ENCODE results near the gene BMX.

BMX gene

GRCh38 chrX:15505101-15505500 is 4.5 kb downstream of the BMX start:
- Histone ChIP-seq H3K9me3 (ENCODE audit: control insufficient read depth in 2 of 2, low read length in 2 of 2) (no peaks in the 10 kb centered on the region), H3K9ac (ENCODE audit: low read length in 2 of 2) (no peak overlapping the region), H3K36me3 (ENCODE audit: control insufficient read depth in 2 of 2, insufficient read depth in 2 of 2, low read length in 2 of 2) (no peaks in the 10 kb centered on the region), H3K4me1 (ENCODE audit: control insufficient read depth, insufficient read depth, low read length) (no peaks in the 10 kb centered on the region), H3K27me3 (ENCODE audit: control insufficient read depth in 1 of 2, insufficient read depth in 2 of 2, low read length in 2 of 2) (peaks cover 0 to 7% of the 10 kb centered on the region in 2 donors), H3K4me3 (ENCODE audit: low read length in 2 of 2) (no peak overlapping the region), H3K27ac (ENCODE audit: low read length) (no peak overlapping the region)

- Histone ChIP-seq H3K27me3 (ENCODE audit: control insufficient read depth in 1 of 2, insufficient read depth in 2 of 2, low read length in 2 of 2) (peaks cover 0 to 7% of the 10 kb centered on the region in 2 donors), H3K36me3 (ENCODE audit: control insufficient read depth in 2 of 2, insufficient read depth in 2 of 2, low read length in 2 of 2) (no peaks in the 10 kb centered on the region), H3K9me3 (ENCODE audit: control insufficient read depth in 2 of 2, low read length in 2 of 2) (no peaks in the 10 kb centered on the region), H3K4me3 (ENCODE audit: low read length in 2 of 2) (no peak overlapping the region), H3K4me1 (ENCODE audit: control insufficient read depth, insufficient read depth, low read length) (no peaks in the 10 kb centered on the region), H3K9ac (ENCODE audit: low read length in 2 of 2) (no peak overlapping the region), H3K27ac (ENCODE audit: low read length) (no peak overlapping the region)
Measured at GRCh38 chrX:15507005-15507404, 6.4 kb downstream of the BMX start.

DNA sequence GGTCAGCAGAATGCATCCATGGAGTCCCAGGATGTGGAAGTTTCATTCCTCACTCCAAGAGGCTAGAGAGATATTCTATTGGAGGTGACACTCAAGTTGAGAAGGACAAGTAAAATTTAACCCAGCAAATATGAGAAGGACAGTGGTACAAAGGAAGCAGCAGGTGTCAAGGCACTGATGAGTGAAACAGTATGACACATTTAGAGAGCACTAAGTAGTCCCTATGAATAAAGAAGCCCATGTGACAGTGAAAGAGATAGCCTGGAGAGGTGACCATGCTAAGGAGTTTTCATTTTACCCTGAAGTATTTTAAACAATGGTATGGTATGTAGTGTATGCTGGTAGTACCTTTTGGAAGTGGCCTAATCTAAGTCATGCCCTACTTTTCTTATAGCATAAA is 9.2 kb downstream of the BMX start:
- Histone ChIP-seq H3K9me3 (ENCODE audit: control insufficient read depth in 2 of 2, low read length in 2 of 2) (no peaks in the 10 kb centered on the region), H3K9ac (ENCODE audit: low read length in 2 of 2) (no peak overlapping the region), H3K36me3 (ENCODE audit: control insufficient read depth in 2 of 2, insufficient read depth in 2 of 2, low read length in 2 of 2) (no peaks in the 10 kb centered on the region), H3K27ac (ENCODE audit: low read length) (no peak overlapping the region), H3K27me3 (ENCODE audit: control insufficient read depth in 1 of 2, insufficient read depth in 2 of 2, low read length in 2 of 2) (peaks cover 0 to 7% of the 10 kb centered on the region in 2 donors), H3K4me1 (ENCODE audit: control insufficient read depth, insufficient read depth, low read length) (no peaks in the 10 kb centered on the region), H3K4me3 (ENCODE audit: low read length in 2 of 2) (no peak overlapping the region)

DNA sequence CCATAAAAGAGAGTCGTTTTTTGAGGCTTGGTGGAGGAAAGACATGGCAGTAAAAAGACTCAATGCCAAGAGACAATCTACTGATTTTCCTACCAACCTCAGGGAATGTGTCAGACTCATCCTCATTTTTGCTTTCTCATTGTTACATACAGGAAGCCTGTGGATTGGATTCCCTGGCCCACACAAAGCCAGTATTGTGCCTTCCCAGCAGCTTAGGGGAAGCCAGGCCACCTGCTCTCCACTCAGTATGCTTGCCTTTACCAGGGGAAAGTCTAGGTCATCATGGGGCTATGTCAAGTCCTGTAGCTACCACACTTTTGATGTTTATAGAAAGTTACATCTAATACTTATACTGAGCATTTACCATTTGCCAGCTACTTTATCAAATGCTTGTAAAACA is 11.0 kb downstream of the BMX start:
- no peak overlapping the region for H3K9ac ChIP-seq (ENCODE audit: low read length in 2 of 2)
- H3K27me3 ChIP-seq (ENCODE audit: control insufficient read depth in 1 of 2, insufficient read depth in 2 of 2, low read length in 2 of 2) = peaks cover 0 to 9% of the 10 kb centered on the region in 2 donors
- H3K4me3 ChIP-seq (ENCODE audit: low read length in 2 of 2) = no peak overlapping the region
- no peak overlapping the region for H3K27ac ChIP-seq (ENCODE audit: low read length)
- H3K36me3 ChIP-seq (ENCODE audit: control insufficient read depth in 2 of 2, insufficient read depth in 2 of 2, low read length in 2 of 2) = no peaks in the 10 kb centered on the region
- no peaks in the 10 kb centered on the region for H3K9me3 ChIP-seq (ENCODE audit: control insufficient read depth in 2 of 2, low read length in 2 of 2)
- no peaks in the 10 kb centered on the region for H3K4me1 ChIP-seq (ENCODE audit: control insufficient read depth, insufficient read depth, low read length)

DNA sequence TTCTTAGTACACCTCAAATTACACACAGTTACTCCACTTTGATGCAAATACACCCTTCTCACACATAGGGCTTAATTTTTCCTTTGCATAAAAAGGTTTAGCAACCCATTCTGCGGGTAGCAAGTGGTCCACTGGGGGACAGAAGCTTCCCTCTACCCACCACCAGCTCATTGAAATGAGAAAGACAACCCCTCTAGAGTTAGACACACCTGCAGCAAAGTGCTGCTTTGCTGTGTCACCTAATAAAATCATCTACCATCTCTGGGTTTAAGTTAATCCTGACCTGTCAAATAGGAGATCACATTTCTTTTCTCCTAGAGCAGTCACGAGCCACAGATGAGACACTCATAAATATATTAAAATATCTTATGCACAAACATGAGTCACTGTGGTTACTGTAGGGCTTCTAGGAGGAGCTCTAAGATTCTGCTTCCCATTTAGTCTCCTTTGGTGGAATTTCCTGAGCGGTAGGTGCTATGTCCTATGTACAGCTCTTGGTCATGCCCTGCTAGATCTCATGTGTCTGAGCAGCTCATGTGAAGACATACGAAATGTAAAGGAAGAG is 11.9 kb downstream of the BMX start:
- H3K4me1 ChIP-seq (ENCODE audit: control insufficient read depth, insufficient read depth, low read length) = no peaks in the 10 kb centered on the region
- no peaks in the 10 kb centered on the region for H3K36me3 ChIP-seq (ENCODE audit: control insufficient read depth in 2 of 2, insufficient read depth in 2 of 2, low read length in 2 of 2)
- H3K9me3 ChIP-seq (ENCODE audit: control insufficient read depth in 2 of 2, low read length in 2 of 2) = no peaks in the 10 kb centered on the region
- H3K27ac ChIP-seq (ENCODE audit: low read length) = no peak overlapping the region
- peaks cover 0 to 6% of the 10 kb centered on the region in 2 donors for H3K27me3 ChIP-seq (ENCODE audit: control insufficient read depth in 1 of 2, insufficient read depth in 2 of 2, low read length in 2 of 2)
- H3K9ac ChIP-seq (ENCODE audit: low read length in 2 of 2) = no peak overlapping the region
- no peak overlapping the region for H3K4me3 ChIP-seq (ENCODE audit: low read length in 2 of 2)

DNA sequence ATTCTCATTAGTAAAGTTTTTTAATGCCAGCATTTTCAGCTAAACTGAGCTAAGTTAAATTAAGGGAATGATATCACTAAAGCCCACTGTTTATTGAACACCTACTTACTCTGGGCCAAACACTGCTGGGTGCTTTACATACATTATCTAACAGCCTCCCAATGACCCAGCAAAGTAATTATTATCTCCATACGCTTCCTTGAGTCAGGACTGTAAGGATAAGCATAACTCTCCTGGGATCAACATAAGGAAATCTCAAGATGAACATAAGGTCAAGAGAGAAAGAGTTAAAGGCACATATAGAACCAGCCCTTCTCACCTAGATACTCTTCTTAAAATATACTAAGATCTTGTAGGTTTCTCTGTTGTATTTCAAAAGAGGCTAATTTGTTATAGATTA is 13.7 kb downstream of the BMX start:
- H3K4me3 ChIP-seq (ENCODE audit: low read length in 2 of 2) = no peak overlapping the region
- H3K9me3 ChIP-seq (ENCODE audit: control insufficient read depth in 2 of 2, low read length in 2 of 2) = no peaks in the 10 kb centered on the region
- no peak overlapping the region for H3K27ac ChIP-seq (ENCODE audit: low read length)
- H3K36me3 ChIP-seq (ENCODE audit: control insufficient read depth in 2 of 2, insufficient read depth in 2 of 2, low read length in 2 of 2) = no peaks in the 10 kb centered on the region
- H3K27me3 ChIP-seq (ENCODE audit: control insufficient read depth in 1 of 2, insufficient read depth in 2 of 2, low read length in 2 of 2) = peaks cover 0 to 6% of the 10 kb centered on the region in 2 donors
- H3K9ac ChIP-seq (ENCODE audit: low read length in 2 of 2) = no peak overlapping the region
- H3K4me1 ChIP-seq (ENCODE audit: control insufficient read depth, insufficient read depth, low read length) = no peaks in the 10 kb centered on the region

- Histone ChIP-seq H3K9me3 (ENCODE audit: control insufficient read depth in 2 of 2, low read length in 2 of 2) (no peaks in the 10 kb centered on the region), H3K27ac (ENCODE audit: low read length) (no peak overlapping the region), H3K4me1 (ENCODE audit: control insufficient read depth, insufficient read depth, low read length) (no peaks in the 10 kb centered on the region), H3K4me3 (ENCODE audit: low read length in 2 of 2) (no peak overlapping the region), H3K9ac (ENCODE audit: low read length in 2 of 2) (no peak overlapping the region), H3K27me3 (ENCODE audit: control insufficient read depth in 1 of 2, insufficient read depth in 2 of 2, low read length in 2 of 2) (peaks cover 0 to 5% of the 10 kb centered on the region in 2 donors), H3K36me3 (ENCODE audit: control insufficient read depth in 2 of 2, insufficient read depth in 2 of 2, low read length in 2 of 2) (no peaks in the 10 kb centered on the region)
Measured at GRCh38 chrX:15515931-15516330, 15.3 kb downstream of the BMX start.

GRCh38 chrX:15522464-15522863 is 21.9 kb downstream of the BMX start:
- H3K4me3 ChIP-seq (ENCODE audit: low read length in 2 of 2) = no peak overlapping the region
- no peaks in the 10 kb centered on the region for H3K9me3 ChIP-seq (ENCODE audit: control insufficient read depth in 2 of 2, low read length in 2 of 2)

GRCh38 chrX:15523088-15523487 is 22.5 kb downstream of the BMX start:
- Histone ChIP-seq H3K27me3 (ENCODE audit: control insufficient read depth in 1 of 2, insufficient read depth in 2 of 2, low read length in 2 of 2) (peaks cover 0 to 5% of the 10 kb centered on the region in 2 donors), H3K36me3 (ENCODE audit: control insufficient read depth in 2 of 2, insufficient read depth in 2 of 2, low read length in 2 of 2) (no peaks in the 10 kb centered on the region), H3K9me3 (ENCODE audit: control insufficient read depth in 2 of 2, low read length in 2 of 2) (no peaks in the 10 kb centered on the region), H3K4me3 (ENCODE audit: low read length in 2 of 2) (no peak overlapping the region), H3K4me1 (ENCODE audit: control insufficient read depth, insufficient read depth, low read length) (no peaks in the 10 kb centered on the region), H3K9ac (ENCODE audit: low read length in 2 of 2) (no peak overlapping the region), H3K27ac (ENCODE audit: low read length) (no peak overlapping the region)

More at GRCh38 chrX:15522464-15522863, 21.9 kb downstream of the BMX start:
- no peaks in the 10 kb centered on the region for H3K4me1 ChIP-seq (ENCODE audit: control insufficient read depth, insufficient read depth, low read length)
- no peak overlapping the region for H3K27ac ChIP-seq (ENCODE audit: low read length)
- no peaks in the 10 kb centered on the region for H3K36me3 ChIP-seq (ENCODE audit: control insufficient read depth in 2 of 2, insufficient read depth in 2 of 2, low read length in 2 of 2)
- H3K27me3 ChIP-seq (ENCODE audit: control insufficient read depth in 1 of 2, insufficient read depth in 2 of 2, low read length in 2 of 2) = peaks cover 0 to 5% of the 10 kb centered on the region in 2 donors
- H3K9ac ChIP-seq (ENCODE audit: low read length in 2 of 2) = no peak overlapping the region

- Histone ChIP-seq H3K9ac (ENCODE audit: low read length in 2 of 2) (no peak overlapping the region), H3K36me3 (ENCODE audit: control insufficient read depth in 2 of 2, insufficient read depth in 2 of 2, low read length in 2 of 2) (no peaks in the 10 kb centered on the region), H3K4me3 (ENCODE audit: low read length in 2 of 2) (no peak overlapping the region), H3K27ac (ENCODE audit: low read length) (no peak overlapping the region), H3K27me3 (ENCODE audit: control insufficient read depth in 1 of 2, insufficient read depth in 2 of 2, low read length in 2 of 2) (peaks cover 0 to 5% of the 10 kb centered on the region in 2 donors), H3K4me1 (ENCODE audit: control insufficient read depth, insufficient read depth, low read length) (no peaks in the 10 kb centered on the region), H3K9me3 (ENCODE audit: control insufficient read depth in 2 of 2, low read length in 2 of 2) (no peaks in the 10 kb centered on the region)
Measured at GRCh38 chrX:15524417-15524816, 23.8 kb downstream of the BMX start.

DNA sequence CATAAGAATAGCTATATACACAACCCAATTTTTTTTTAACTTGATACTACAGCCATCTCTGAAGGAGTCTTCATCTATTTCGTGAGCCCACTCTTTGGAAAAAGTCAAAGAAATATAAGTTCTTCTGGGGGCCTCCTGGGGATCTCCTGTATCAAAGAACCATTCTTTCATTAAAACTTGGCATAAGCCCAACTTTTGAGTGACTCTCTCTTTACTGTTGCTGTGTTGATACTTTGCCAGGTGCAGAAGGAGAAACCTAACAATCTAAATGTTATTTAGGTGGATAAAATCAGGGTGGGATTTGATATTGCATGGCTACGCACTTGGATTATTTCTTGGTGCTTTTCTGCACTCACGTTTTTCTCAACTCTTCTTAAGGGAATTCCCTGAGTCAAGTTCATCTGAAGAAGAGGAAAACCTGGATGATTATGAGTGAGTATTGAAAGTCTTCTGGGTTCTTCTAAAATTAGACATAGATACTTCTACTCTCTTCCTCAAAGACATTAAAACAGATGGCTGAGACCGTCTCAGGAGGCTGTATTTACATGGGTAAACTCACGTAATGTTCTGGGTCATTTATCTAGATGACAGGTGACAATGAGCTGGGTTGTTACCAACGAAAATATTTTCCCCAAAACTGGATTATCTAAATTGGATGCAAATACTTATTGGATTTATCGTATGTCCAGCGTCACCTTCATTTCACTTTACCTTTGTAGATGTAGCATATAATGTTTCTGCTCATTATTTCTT is 25.2 kb downstream of the BMX start:
- H3K27me3 ChIP-seq (ENCODE audit: control insufficient read depth in 1 of 2, insufficient read depth in 2 of 2, low read length in 2 of 2) = peaks cover 0 to 3% of the 10 kb centered on the region in 2 donors
- H3K9ac ChIP-seq (ENCODE audit: low read length in 2 of 2) = no peak overlapping the region
- H3K4me3 ChIP-seq (ENCODE audit: low read length in 2 of 2) = no peak overlapping the region
- no peaks in the 10 kb centered on the region for H3K4me1 ChIP-seq (ENCODE audit: control insufficient read depth, insufficient read depth, low read length)
- H3K36me3 ChIP-seq (ENCODE audit: control insufficient read depth in 2 of 2, insufficient read depth in 2 of 2, low read length in 2 of 2) = no peaks in the 10 kb centered on the region
- H3K27ac ChIP-seq (ENCODE audit: low read length) = no peak overlapping the region
- no peaks in the 10 kb centered on the region for H3K9me3 ChIP-seq (ENCODE audit: control insufficient read depth in 2 of 2, low read length in 2 of 2)
